Measurements from ENCODE around the gene DSP.

Gene DSP

GRCh38 chr6:7578516-7578915, 37.0 kb downstream of the DSP start:
- TF ChIP-seq, protein P1, sequence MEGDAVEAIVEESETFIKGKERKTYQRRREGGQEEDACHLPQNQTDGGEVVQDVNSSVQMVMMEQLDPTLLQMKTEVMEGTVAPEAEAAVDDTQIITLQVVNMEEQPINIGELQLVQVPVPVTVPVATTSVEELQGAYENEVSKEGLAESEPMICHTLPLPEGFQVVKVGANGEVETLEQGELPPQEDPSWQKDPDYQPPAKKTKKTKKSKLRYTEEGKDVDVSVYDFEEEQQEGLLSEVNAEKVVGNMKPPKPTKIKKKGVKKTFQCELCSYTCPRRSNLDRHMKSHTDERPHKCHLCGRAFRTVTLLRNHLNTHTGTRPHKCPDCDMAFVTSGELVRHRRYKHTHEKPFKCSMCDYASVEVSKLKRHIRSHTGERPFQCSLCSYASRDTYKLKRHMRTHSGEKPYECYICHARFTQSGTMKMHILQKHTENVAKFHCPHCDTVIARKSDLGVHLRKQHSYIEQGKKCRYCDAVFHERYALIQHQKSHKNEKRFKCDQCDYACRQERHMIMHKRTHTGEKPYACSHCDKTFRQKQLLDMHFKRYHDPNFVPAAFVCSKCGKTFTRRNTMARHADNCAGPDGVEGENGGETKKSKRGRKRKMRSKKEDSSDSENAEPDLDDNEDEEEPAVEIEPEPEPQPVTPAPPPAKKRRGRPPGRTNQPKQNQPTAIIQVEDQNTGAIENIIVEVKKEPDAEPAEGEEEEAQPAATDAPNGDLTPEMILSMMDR (IDR thresholded peaks at IDR 0.05; ENCODE audit: unreplicated experiment in 3 of 3): no peak
- Mint-ChIP-seq H3K36me3 (ENCODE audit: low read depth) (peaks cover 46% of the 10 kb centered on the region), H3K27me3 (ENCODE audit: low read depth) (no peaks in the 10 kb centered on the region), H3K9me3 (no peaks in the 10 kb centered on the region), H3K27ac (no peak overlapping the region), H3K4me1 (no peaks in the 10 kb centered on the region), H3K4me3 (no peak overlapping the region)

GRCh38 chr6:7578931-7579330, 37.5 kb downstream of the DSP start:
- no peaks in the 10 kb centered on the region for H3K9me3 Mint-ChIP-seq
- H3K4me1 Mint-ChIP-seq: no peaks in the 10 kb centered on the region
- peaks cover 47% of the 10 kb centered on the region for H3K36me3 Mint-ChIP-seq (ENCODE audit: low read depth)
- no peaks in the 10 kb centered on the region for H3K27me3 Mint-ChIP-seq (ENCODE audit: low read depth)
- no peak overlapping the region for H3K4me3 Mint-ChIP-seq
- no peak overlapping the region for H3K27ac Mint-ChIP-seq
- TF ChIP-seq, protein P1 (IDR thresholded peaks at IDR 0.05; ENCODE audit: unreplicated experiment in 3 of 3): no peak

GRCh38 chr6:7579851-7580250, 38.4 kb downstream of the DSP start:
- H3K9me3 Mint-ChIP-seq: no peaks in the 10 kb centered on the region
- no peak overlapping the region for H3K4me3 Mint-ChIP-seq
- H3K36me3 Mint-ChIP-seq (ENCODE audit: low read depth): peaks cover 54% of the 10 kb centered on the region
- no peaks in the 10 kb centered on the region for H3K27me3 Mint-ChIP-seq (ENCODE audit: low read depth)
- H3K4me1 Mint-ChIP-seq: no peaks in the 10 kb centered on the region
- TF ChIP-seq, protein P1 (IDR thresholded peaks at IDR 0.05; ENCODE audit: unreplicated experiment in 3 of 3): no peak
- H3K27ac Mint-ChIP-seq: no peak overlapping the region

DNA sequence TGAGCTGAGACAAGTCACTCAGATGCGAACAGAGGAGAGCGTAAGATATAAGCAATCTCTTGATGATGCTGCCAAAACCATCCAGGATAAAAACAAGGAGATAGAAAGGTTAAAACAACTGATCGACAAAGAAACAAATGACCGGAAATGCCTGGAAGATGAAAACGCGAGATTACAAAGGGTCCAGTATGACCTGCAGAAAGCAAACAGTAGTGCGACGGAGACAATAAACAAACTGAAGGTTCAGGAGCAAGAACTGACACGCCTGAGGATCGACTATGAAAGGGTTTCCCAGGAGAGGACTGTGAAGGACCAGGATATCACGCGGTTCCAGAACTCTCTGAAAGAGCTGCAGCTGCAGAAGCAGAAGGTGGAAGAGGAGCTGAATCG, 39.1 kb downstream of the DSP start:
- H3K36me3 Mint-ChIP-seq (ENCODE audit: low read depth): peaks cover 52% of the 10 kb centered on the region
- TF ChIP-seq, protein P1 (IDR thresholded peaks at IDR 0.05; ENCODE audit: unreplicated experiment in 3 of 3): no peak
- H3K27ac Mint-ChIP-seq: no peak overlapping the region
- no peaks in the 10 kb centered on the region for H3K9me3 Mint-ChIP-seq
- no peaks in the 10 kb centered on the region for H3K27me3 Mint-ChIP-seq (ENCODE audit: low read depth)
- no peak overlapping the region for H3K4me3 Mint-ChIP-seq
- H3K4me1 Mint-ChIP-seq: no peaks in the 10 kb centered on the region

GRCh38 chr6:7580927-7581618, 39.6 kb downstream of the DSP start:
- Mint-ChIP-seq H3K36me3 (ENCODE audit: low read depth) (peaks cover 47% of the 10 kb centered on the region), H3K27ac (no peak overlapping the region), H3K9me3 (no peaks in the 10 kb centered on the region), H3K4me1 (no peaks in the 10 kb centered on the region), H3K4me3 (no peak overlapping the region), H3K27me3 (ENCODE audit: low read depth) (no peaks in the 10 kb centered on the region)
- TF ChIP-seq, protein P1 (IDR thresholded peaks at IDR 0.05; ENCODE audit: unreplicated experiment in 3 of 3): no peak

DNA sequence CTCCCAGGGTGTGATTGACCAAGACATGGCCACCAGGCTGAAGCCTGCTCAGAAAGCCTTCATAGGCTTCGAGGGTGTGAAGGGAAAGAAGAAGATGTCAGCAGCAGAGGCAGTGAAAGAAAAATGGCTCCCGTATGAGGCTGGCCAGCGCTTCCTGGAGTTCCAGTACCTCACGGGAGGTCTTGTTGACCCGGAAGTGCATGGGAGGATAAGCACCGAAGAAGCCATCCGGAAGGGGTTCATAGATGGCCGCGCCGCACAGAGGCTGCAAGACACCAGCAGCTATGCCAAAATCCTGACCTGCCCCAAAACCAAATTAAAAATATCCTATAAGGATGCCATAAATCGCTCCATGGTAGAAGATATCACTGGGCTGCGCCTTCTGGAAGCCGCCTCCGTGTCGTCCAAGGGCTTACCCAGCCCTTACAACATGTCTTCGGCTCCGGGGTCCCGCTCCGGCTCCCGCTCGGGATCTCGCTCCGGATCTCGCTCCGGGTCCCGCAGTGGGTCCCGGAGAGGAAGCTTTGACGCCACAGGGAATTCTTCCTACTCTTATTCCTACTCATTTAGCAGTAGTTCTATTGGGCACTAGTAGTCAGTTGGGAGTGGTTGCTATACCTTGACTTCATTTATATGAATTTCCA, 43.9 kb downstream of the DSP start:
- H3K27me3 Mint-ChIP-seq (ENCODE audit: low read depth): no peaks in the 10 kb centered on the region
- no peak overlapping the region for H3K4me3 Mint-ChIP-seq
- H3K4me1 Mint-ChIP-seq: peaks cover 13% of the 10 kb centered on the region
- H3K9me3 Mint-ChIP-seq: no peaks in the 10 kb centered on the region
- H3K27ac Mint-ChIP-seq: no peak overlapping the region
- peaks cover 38% of the 10 kb centered on the region for H3K36me3 Mint-ChIP-seq (ENCODE audit: low read depth)
- TF ChIP-seq, protein P1 (IDR thresholded peaks at IDR 0.05; ENCODE audit: unreplicated experiment in 3 of 3): no peak
